HG02623 (cell line): ENCODE measurements around the gene ANGPTL2.

Experiments used
- ATAC-seq: cut with Tn5 transposase; IDR thresholded peaks from one replicate; pipeline ENCODE4 v1.9.1; 2021; ENCODE audit warnings: moderate library complexity; ENCODE audit not compliant: unreplicated experiment

Gene ANGPTL2

DNA sequence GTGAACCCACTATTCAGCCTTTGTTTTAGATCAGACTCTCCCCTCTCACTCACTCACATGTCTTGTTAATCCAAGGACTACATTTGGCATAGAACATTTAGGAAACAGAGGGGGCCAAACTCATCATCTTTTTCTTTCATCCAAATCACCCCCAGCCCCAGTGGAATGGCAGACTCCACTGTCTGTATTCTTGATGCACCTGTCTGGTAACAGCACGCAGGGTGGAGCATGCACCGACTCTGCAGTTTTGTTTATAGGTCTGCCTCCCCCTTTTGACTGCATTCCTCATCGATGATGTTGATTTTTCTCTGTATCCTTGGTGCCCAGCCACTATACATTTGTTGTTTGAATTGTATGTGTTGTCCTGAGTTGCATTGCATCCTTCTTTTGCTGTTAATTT lies 66.0 kb downstream of the ANGPTL2 start:
- no peak for ATAC-seq

DNA sequence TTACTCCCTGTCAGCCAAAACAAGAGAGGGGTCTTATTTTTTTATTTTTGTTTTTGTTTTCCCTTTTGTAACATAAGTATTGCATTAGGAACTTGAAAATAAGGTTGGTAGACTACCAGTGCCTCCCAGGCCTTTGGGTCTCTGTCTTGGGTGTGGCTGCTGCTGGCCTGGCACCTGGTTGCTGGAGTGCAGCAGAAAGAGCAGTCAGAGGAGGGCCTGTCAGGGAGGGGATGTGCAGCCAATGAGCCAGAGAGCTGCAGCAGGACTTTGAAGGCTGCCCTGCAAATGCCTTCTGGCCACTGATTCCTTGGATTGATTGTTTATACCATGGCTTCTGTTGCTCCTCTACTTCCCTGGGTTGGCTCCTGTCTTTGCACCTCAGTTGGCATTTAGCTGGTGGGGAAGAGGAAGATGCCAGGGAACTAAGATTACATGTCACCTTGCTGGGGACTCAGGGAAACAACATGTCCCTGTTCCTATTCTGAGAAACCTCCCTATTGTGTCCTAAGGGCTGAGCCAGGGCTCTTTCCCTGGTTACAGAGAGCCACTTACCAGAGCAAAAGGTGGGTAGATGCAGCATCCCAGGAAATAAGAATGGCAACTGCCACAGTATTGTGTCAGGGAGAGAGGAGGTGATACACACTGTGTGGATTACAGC lies 66.6 kb downstream of the ANGPTL2 start:
- no peak for ATAC-seq

DNA sequence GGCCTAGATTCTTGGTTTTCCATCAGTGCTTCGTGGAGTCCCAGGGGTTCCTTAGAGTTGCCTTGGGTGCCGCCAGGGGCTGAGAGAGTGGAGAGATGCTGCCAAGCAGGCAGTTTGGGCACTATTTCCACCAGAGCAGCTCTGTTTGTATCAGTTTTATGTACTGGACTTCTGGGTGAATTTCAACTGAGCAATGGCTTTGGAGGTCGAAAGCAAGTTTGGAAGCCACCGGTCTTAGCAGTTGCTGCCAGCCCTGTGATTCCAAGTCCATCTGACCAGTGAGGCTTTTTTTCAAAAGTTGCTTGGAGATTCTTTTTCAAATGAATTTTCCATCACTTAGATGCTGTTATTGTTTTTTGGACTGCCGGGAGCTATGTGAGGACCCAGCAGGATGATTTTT lies 68.5 kb downstream of the ANGPTL2 start:
- no peak for ATAC-seq

DNA sequence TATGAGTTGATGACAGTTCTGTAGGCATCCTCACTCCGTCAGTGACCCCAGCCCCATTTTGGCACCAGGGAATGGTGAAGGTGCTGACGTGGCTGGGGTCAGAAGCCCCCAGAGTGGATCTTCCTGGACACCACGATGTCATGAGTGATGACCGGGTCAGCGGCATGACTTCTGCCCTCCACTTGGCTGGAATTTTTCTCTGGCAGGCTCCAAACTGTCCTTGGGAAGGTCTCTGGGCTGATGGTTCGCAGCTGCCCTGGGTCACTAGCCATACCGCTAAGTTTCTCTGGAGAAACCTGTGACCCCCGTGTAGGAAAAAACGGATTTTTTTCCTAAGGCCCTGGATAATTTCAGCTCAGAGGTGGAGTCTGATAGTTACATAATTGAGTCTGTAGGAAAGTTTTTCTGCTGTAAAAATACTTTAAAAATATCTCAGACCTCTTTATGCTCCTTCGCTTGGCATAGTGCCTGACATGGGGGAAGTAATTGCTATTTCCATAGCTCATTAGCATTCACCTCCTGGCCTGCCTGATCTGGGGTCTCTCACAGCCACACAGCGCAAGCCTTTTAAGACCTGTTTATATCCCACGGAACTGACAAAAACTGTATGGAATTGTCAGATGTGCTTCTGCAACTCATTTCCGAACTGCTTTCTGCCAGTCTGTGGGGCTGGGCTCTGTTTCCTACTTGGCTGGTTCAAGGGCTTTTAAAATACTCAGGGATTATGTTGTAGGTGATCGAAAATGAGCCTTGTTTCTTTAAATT lies 69.2 kb downstream of the ANGPTL2 start:
- ATAC-seq = no peak

DNA sequence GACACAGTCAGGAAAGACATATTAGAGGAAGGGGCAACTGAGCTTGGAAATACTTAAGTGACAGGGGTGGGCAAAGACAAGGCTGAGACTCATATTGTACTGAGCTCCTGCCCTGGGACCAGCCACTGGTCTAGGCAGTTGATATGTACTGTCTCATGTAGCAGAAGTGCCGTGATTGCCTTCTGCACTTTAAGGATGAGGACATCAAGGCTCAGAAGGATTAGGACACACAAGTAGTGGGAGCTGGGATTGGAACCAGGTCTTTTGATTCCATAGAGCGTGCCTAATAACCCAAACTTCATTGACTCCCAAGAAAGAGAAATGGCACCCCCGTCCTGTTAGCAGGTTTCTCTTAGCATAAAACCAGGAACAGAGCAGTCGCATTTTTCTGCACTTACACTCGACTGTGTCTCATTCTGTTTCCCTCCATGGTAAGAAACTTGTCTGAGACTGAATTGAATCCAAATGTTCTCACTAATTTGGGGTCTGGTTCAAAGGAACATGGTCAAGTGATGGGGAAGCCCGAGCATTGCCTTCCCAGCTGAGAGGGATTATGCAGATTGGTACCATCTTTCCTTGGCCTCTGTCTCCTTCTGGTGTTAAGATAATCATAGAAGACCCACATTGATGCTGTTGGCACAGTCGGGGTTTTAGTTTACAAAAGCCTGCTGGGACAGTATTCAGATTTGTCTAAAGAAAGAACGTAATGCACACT lies 70.4 kb downstream of the ANGPTL2 start:
- no peak for ATAC-seq

- no peak for ATAC-seq
These were observed 71.8 kb downstream of the ANGPTL2 start for GRCh38 chr9:127050591-127051001.

- no peak for ATAC-seq
These were observed 72.3 kb downstream of the ANGPTL2 start for GRCh38 chr9:127050152-127050551.

DNA sequence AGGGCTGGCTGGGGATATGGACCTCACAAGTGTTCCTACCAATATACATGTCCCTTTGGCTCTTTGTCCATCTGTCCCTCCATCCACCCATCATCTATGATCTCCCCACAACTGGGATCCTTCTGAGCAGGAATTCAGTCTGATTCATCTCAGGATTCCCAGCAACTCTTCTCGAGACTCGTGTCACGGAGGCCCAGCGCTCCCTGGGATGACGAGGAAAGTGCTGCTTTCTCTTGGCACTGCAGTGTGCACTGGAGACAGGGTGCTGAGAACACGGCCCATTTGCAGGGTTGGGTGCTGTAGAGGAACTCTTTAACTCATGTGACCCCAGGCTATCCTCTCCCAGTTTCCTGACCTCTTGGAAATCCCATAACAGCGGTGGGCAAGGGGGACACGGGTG lies 72.9 kb downstream of the ANGPTL2 start:
- ATAC-seq = no peak

GRCh38 chr9:127049044-127049443 lies 73.4 kb downstream of the ANGPTL2 start:
- no peak for ATAC-seq

- no peak for ATAC-seq
These were observed 74.5 kb downstream of the ANGPTL2 start for GRCh38 chr9:127047971-127048370.

DNA sequence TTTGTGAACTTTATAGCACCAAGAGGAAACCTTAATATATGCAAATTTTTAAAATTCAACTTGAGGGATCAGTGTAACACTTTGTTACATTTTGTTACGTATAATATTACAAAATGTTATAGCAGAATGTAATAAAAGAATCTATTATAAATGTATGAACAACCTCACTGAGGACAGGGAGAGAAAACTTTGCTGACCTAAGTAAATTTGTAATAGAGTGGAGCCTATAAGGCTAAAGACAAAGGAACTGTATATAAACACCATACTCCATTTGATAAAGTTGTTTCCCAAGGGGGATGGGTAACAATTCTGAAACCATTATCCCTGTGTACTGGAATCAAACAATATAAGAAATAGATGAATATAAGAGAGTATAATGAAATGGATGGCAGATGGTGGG lies 77.3 kb downstream of the ANGPTL2 start:
- ATAC-seq = no peak

- ATAC-seq = no peak
These were observed 82.9 kb downstream of the ANGPTL2 start for GRCh38 chr9:127039492-127039891.

- no peak for ATAC-seq
These were observed 83.9 kb downstream of the ANGPTL2 start for GRCh38 chr9:127038531-127038930.
